Fibroblast of peridontal ligament (primary cell): ENCODE data around the gene PES1.
"Not testable (repeated sequence)": the region's sequence is repeated elsewhere in the genome, so short reads cannot be mapped to it uniquely, and the experiment has no call there.

Experiments used
- DNase-seq: peaks from one replicate; pipeline ENCODE4 v3.0.0-alpha.2; 2010; ENCODE audit errors: extremely low read depth

The PES1 gene

GRCh38 chr22:30575859-30576258 lies 15.9 kb downstream of the PES1 start:
- DNase-seq: no peak

DNA sequence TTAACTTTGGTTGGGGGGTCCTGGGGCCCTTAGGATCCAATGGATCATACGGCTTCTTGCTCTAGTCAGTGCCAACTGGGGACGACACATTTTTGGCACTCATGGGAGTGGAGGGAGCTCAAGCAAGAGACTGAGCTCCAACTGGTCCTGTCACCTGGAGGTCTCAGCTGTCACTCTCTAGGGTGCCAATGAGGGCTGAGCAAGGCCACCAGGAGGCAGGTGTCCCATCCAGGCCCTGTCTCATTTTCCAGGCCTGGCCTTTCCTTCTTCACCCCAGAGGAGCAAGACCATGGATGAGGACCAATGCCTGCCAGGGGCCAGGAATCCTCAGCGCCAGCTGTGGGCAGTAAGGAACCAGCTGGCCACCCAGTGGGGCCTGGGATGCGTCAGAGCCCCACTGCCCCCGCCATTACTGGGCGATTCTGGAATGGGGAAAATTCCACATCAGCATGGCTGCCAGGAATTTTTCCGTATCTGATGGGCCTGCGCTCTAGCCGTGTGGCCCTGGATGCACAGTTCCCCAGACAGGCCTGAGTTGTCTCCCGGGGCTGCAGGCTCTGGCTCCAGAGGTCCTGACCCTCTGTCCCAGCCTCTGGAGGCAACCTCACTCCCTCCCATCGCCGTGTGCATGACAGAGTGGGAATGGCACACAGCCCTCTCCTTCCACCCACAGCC lies 16.6 kb downstream of the PES1 start:
- peak; percentile 5 for DNase-seq

DNA sequence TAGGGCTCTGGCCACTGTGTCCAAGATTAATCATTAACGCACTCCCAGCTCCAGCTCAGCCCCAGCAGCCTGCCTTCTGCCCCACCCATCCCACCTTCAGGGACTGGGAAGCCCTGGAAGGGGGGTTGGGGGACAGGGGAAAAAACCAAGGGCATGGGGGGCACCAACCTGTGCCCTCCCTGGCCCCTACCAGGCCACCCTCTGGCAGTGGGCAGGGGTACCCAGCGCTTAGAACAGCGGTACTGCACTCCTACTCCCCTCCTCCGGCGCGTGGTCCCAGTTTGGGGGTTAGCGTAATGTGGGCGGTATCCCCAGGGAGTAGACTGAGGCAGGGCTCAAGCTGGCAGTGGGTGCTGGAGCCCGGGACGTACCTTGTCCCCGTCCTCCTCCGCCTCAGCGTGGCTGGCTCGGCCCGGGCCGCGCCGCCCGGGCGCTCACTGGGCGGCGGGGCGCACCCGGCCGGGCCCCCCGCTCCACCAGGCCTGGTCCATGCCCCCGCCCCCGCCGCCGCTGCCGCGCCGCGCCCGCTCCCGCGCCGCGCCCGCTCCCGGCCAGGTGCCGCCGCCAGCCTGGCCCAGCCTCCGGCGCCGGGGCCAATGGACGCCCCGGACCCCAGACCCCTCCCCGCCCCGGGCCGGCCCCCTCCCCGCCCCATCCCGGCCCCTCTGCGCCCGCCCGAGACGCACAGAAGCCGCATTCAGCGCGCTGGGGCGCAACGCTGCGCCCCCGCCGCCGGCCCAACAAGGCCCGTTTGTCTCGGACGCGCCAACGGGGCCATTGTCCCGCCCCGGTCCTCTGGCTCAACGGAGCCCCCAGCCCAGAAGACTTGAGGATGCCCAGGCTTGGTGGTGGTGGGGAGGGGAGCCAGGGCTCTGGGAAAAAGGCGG lies 17.4 kb downstream of the PES1 start, which contains the start of gene GAL3ST1:
Gene GAL3ST1 (minus strand): TSS at position 571 of the 887 bp plus-strand sequence. CDS start 17,273 bp downstream, outside the sequence.
- DNase-seq: no peak

GRCh38 chr22:30573594-30574094 lies 18.1 kb downstream of the PES1 start:
- DNase-seq: no peak

DNA sequence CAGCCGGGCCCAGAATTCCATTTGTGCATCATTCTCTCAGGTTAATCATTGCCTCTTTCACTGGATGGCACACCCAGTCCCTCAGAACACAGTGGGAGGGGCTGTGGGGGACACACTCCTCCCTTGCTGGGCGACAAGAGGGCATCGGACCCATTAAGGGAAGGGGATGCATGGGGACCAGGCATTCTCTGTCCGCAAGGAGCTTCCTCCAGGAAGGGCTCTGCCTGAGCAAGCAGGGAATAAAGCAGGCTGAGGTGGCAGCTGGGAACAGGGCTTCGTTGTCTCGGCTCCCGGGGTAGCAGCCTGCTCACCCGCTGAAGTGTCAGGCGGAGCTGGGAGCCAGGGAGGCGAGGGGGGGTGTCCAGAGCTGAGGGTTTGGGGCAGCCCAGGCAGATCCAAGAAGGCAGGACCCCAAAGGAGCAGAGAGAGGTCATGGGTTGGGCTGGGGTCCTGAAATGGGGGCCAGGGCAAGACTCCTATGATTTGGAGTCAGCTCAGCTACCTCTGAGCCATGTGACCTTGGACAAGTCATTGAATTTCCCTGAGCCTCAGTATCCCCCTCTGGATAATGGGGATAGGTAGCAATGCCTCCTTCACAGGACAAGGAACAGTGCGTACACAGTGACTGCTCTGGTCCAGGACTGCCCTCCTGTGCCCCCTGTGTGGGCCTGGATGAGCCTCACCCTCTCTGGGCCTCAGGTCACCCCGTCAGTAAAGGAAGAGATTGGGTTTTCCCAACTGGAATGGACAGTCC lies 18.7 kb downstream of the PES1 start:
- DNase-seq: no peak

DNA sequence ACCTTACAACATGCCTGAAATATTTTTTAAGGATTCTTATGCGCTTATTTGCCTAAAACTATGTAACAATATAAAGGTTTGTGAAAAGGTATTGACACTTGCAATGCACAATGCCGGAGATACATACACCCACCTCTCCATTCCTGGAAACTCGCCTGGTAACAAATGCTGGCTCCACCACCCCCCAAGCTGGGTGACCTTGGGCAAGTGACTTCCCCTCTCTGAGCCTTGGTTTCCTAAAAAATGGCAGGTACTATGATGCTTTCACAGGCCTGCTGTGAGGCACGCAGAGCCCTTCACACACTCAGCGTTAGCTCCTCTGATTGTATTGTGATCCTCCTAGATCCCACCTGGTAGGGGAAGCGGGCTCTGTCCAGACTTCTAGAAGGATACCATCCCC lies 19.5 kb downstream of the PES1 start:
- DNase-seq: no peak

GRCh38 chr22:30569674-30570202 lies 22.0 kb downstream of the PES1 start:
- DNase-seq: no peak

- no peak for DNase-seq
Measured at GRCh38 chr22:30568137-30568805, 23.4 kb downstream of the PES1 start.

GRCh38 chr22:30567277-30567676 lies 24.4 kb downstream of the PES1 start:
- DNase-seq: not testable (repeated sequence)

DNA sequence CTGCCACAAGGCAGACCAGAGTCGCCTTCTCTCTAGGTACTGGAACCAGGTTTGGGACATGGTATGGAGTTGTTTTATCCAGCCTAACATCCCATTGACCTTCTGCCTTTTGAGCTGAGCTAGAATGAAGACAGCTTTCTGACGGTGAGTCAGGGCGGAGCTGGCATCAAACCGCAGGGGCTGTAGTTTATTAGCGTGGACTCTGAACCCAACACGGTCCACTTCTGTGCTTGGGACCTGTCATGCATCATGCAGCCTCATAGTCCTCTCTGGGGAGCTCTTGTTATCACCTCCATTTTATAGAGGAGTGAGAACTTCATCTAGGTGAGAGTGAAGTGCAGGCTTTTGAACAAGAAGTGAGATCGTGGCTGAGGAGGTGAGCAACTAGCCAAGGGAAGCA lies 25.6 kb downstream of the PES1 start:
- DNase-seq: no peak

- DNase-seq: no peak
Measured at GRCh38 chr22:30565341-30565740, 26.4 kb downstream of the PES1 start.

GRCh38 chr22:30564761-30565119 lies 27.0 kb downstream of the PES1 start:
- DNase-seq: no peak

- DNase-seq: no peak
Measured at GRCh38 chr22:30564045-30564760, 27.5 kb downstream of the PES1 start.

DNA sequence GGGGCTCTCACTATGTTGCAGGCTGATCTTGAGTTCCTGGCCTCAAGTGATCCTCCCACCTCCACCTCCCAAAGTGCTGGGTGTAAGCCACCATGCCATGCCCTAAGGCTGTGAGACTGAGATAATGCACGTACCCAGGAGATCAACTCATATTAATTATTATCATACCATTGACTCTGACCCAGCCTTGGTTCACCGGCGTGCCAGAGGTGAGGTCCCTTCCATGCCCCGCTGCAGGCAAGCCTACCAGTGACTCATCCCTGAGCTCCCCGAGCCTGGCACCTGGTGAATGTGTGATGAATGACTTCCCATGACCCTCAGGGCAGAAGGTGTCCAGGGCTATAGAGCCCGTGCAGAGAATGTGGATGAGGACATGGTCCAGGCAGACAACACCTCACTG lies 29.3 kb downstream of the PES1 start:
- no peak for DNase-seq

- no peak for DNase-seq
Measured at GRCh38 chr22:30561402-30562189, 30.1 kb downstream of the PES1 start.

- not testable (repeated sequence) for DNase-seq
Measured at GRCh38 chr22:30560643-30561202, 31.0 kb downstream of the PES1 start.

GRCh38 chr22:30559889-30560288 lies 31.8 kb downstream of the PES1 start:
- DNase-seq: no peak

DNA sequence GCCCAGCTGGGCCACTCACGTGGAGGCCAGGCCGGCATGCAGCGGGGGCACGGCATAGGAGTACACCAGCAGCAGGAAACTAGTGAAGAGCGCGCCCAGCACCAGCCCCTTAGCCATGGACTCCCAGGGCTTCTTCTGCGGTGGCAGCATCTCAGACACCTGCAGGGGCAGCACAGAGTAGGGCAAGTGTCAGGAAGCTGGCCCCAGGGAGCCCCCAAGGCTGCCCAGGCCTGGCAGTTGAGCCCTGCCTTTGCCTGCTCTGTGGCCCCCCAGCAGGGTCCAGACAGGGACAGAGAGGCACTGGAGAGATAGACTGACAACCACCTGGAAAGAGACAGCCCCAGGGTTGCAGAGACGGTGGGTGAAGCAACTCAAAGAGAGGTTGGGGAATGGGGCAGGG lies 34.5 kb downstream of the PES1 start:
- DNase-seq: no peak

DNA sequence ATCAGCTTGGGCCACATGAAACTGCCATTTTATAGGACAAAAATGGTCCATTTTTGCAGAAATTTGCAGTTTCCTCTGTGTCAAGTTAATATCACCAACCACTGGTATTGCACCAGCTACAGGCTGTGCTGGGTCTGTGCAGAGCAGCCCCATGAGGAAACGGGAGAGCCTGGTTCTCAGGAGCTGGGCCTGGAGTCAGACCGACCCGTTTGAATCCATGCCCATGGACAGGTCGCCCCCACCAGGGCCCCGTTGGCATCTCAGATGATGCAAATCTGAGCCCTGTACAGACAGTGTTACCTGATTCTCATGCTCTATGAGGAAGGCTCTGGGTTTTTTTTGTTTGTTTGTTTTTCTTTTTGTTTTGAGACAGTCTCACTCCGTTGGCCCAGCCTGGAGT lies 35.3 kb downstream of the PES1 start:
- no peak for DNase-seq
